OCI-LY1 (cell line): Measurements from ENCODE around the gene VPS33B.

Source experiments
- H2AFZ ChIP-seq: fragments of 200-600 bp; sonication (generic), shearing (Covaris generic); 2 replicates; pipeline ENCODE4 v1.6.0; 2014; ENCODE audit warnings: antibody characterized with exemption, mild to moderate bottlenecking, low read length
- H3F3A ChIP-seq: fragments of 200-600 bp; sonication (generic), shearing (Covaris generic); 2 replicates; pipeline ENCODE4 v1.6.0; 2014; ENCODE audit warnings: mild to moderate bottlenecking, antibody characterized with exemption, low read length, moderate library complexity; ENCODE audit not compliant: insufficient read depth
- H3K27ac ChIP-seq: fragments of 200-600 bp; sonication (generic); 2 replicates; pipeline ENCODE4 v1.5.1; 2014; ENCODE audit warnings: low read length, mixed run types, mild to moderate bottlenecking, low read depth; ENCODE audit not compliant: poor library complexity, severe bottlenecking
- H3K27me3 ChIP-seq: fragments of 200-600 bp; sonication (generic); 2 replicates; pipeline ENCODE4 v1.6.0; 2014; ENCODE audit warnings: antibody characterized with exemption, mild to moderate bottlenecking, low read length, moderate library complexity; ENCODE audit not compliant: insufficient read depth
- H3K36me3 ChIP-seq: fragments of 200-600 bp; sonication (generic); 2 replicates; pipeline ENCODE4 v1.6.1; 2014; ENCODE audit warnings: mild to moderate bottlenecking, antibody characterized with exemption, low read length, moderate library complexity, mixed read lengths; ENCODE audit not compliant: insufficient read depth
- H3K4me1 ChIP-seq: fragments of 200-600 bp; sonication (generic); 2 replicates; pipeline ENCODE4 v1.5.1; 2014; ENCODE audit warnings: mild to moderate bottlenecking, low read length, moderate library complexity; ENCODE audit not compliant: insufficient read depth, severe bottlenecking
- H3K4me2 ChIP-seq: fragments of 200-600 bp; sonication (generic), shearing (Covaris generic); 2 replicates; pipeline ENCODE4 v1.6.1; 2014; ENCODE audit warnings: low read length
- H3K4me3 ChIP-seq: fragments of 200-600 bp; sonication (generic); 2 replicates; pipeline ENCODE4 v1.5.1; 2014; ENCODE audit warnings: low read length, low read depth, mild to moderate bottlenecking, mixed read lengths; ENCODE audit not compliant: poor library complexity, severe bottlenecking
- H3K79me2 ChIP-seq: fragments of 200-600 bp; shearing (Covaris generic); 2 replicates; pipeline ENCODE4 v1.6.1; 2016; ENCODE audit warnings: mixed run types, low read length, mixed read lengths; ENCODE audit not compliant: insufficient read depth
- H3K9ac ChIP-seq: fragments of 200-600 bp; sonication (generic), shearing (Covaris generic); 2 replicates; pipeline ENCODE4 v1.6.1; 2014; ENCODE audit warnings: mild to moderate bottlenecking, low read length, mixed read lengths
- H3K9me2 ChIP-seq: fragments of 200-600 bp; sonication (generic), shearing (Covaris generic); 2 replicates; pipeline ENCODE4 v1.6.1; 2014; ENCODE audit warnings: low read depth, mild to moderate bottlenecking, low read length, mixed read lengths
- H3K9me3 ChIP-seq: fragments of 200-600 bp; shearing (Covaris generic); 2 replicates; pipeline ENCODE4 v1.6.1; 2014; ENCODE audit warnings: low read length, mixed read lengths
- H4K20me1 ChIP-seq: fragments of 200-600 bp; sonication (generic), shearing (Covaris generic); 2 replicates; pipeline ENCODE4 v1.6.0; 2016; ENCODE audit warnings: mild to moderate bottlenecking, low read length; ENCODE audit not compliant: insufficient read depth
- CTCF ChIP-seq: fragments of 200-600 bp; sonication (generic), shearing (Covaris generic); IDR thresholded peaks from 2 replicates; pipeline ENCODE4 v1.5.1; 2017; ENCODE audit warnings: mild to moderate bottlenecking, antibody characterized with exemption, low read length, moderate library complexity, mixed read lengths
- EZH2 ChIP-seq: fragments of 200-600 bp; sonication (generic), shearing (Covaris generic); IDR thresholded peaks from 2 replicates; pipeline ENCODE4 v1.8.0; 2017; ENCODE audit warnings: borderline replicate concordance, mixed run types, mild to moderate bottlenecking, antibody characterized with exemption, low read length, moderate library complexity, mixed read lengths

Gene VPS33B

GRCh38 chr15:91045065-91045464 lies 22.7 kb upstream of the VPS33B start:
- Histone ChIP-seq H3K27ac (no peak overlapping the region), H3K4me1 (no peaks in the 10 kb centered on the region), H3K9me2 (no peaks in the 10 kb centered on the region), H3K4me3 (no peak overlapping the region), H3K4me2 (no peak overlapping the region), H4K20me1 (no peaks in the 10 kb centered on the region), H3F3A (no peaks in the 10 kb centered on the region), H3K36me3 (no peaks in the 10 kb centered on the region), H3K79me2 (no peaks in the 10 kb centered on the region), H3K9ac (no peak overlapping the region), H3K9me3 (no peaks in the 10 kb centered on the region), H2AFZ (no peak overlapping the region), H3K27me3 (0 out of 2 replicates have a peak, but pooled peaks cover 4% of the 10 kb centered on the region)
- TF ChIP-seq CTCF (no peak), EZH2 (no peak)

- H3K9me2 ChIP-seq = no peaks in the 10 kb centered on the region
- H3K79me2 ChIP-seq = no peaks in the 10 kb centered on the region
- H3F3A ChIP-seq = no peaks in the 10 kb centered on the region
- no peaks in the 10 kb centered on the region for H3K27me3 ChIP-seq
- no peak overlapping the region for H3K4me3 ChIP-seq
- no peaks in the 10 kb centered on the region for H3K36me3 ChIP-seq
- H3K27ac ChIP-seq = no peak overlapping the region
- no peak overlapping the region for H2AFZ ChIP-seq
- no peak overlapping the region for H3K4me2 ChIP-seq
- no peaks in the 10 kb centered on the region for H3K4me1 ChIP-seq
- no peaks in the 10 kb centered on the region for H3K9me3 ChIP-seq
- TF ChIP-seq EZH2 (no peak), CTCF (no peak)
- no peak overlapping the region for H3K9ac ChIP-seq
- no peaks in the 10 kb centered on the region for H4K20me1 ChIP-seq
Observed at GRCh38 chr15:91043202-91043874, 20.9 kb upstream of the VPS33B start.

GRCh38 chr15:91040856-91041255 lies 18.5 kb upstream of the VPS33B start:
- no peak overlapping the region for H2AFZ ChIP-seq
- H3K4me3 ChIP-seq = no peak overlapping the region
- TF ChIP-seq CTCF = no peak
- no peak for TF ChIP-seq EZH2
- no peak overlapping the region for H3K27ac ChIP-seq
- H3K36me3 ChIP-seq = no peaks in the 10 kb centered on the region
- H3K4me1 ChIP-seq = no peaks in the 10 kb centered on the region
- H3K9me3 ChIP-seq = no peaks in the 10 kb centered on the region
- H3K79me2 ChIP-seq = no peaks in the 10 kb centered on the region
- H3K9ac ChIP-seq = no peak overlapping the region
- no peaks in the 10 kb centered on the region for H3K27me3 ChIP-seq
- H3K9me2 ChIP-seq = no peaks in the 10 kb centered on the region
- H4K20me1 ChIP-seq = no peaks in the 10 kb centered on the region
- no peaks in the 10 kb centered on the region for H3F3A ChIP-seq
- H3K4me2 ChIP-seq = no peak overlapping the region
